HG02678 (cell line): Measurements from ENCODE around the gene INPP5E.
"Not testable (repeated sequence)": the region's sequence is repeated elsewhere in the genome, so short reads cannot be mapped to it uniquely, and the experiment has no call there.

ENCODE experiments used
- ATAC-seq: cut with Tn5 transposase; IDR thresholded peaks from one replicate; pipeline ENCODE4 v1.9.1; 2021; ENCODE audit warnings: mild to moderate bottlenecking, moderate library complexity; ENCODE audit not compliant: unreplicated experiment

Gene INPP5E

GRCh38 chr9:136430588-136431234 is 8.9 kb downstream of the INPP5E start:
- no peak for ATAC-seq

- no peak for ATAC-seq
Observed at GRCh38 chr9:136429683-136430491, 9.8 kb downstream of the INPP5E start.

- no peak for ATAC-seq
Observed at GRCh38 chr9:136429075-136429628, 10.5 kb downstream of the INPP5E start.

GRCh38 chr9:136426787-136427186 is 12.9 kb downstream of the INPP5E start:
- ATAC-seq, result no peak

GRCh38 chr9:136425367-136425766 is 14.3 kb downstream of the INPP5E start:
- not testable (repeated sequence) for ATAC-seq

- no peak for ATAC-seq
Observed at GRCh38 chr9:136424750-136425362, 14.8 kb downstream of the INPP5E start.

- ATAC-seq, result no peak
Observed at GRCh38 chr9:136423432-136424146, 16.1 kb downstream of the INPP5E start.

GRCh38 chr9:136422876-136423275 is 16.8 kb downstream of the INPP5E start:
- ATAC-seq, result no peak

- ATAC-seq, result no peak
Observed at GRCh38 chr9:136421791-136422190, 17.9 kb downstream of the INPP5E start.

GRCh38 chr9:136419092-136419420 is 20.6 kb downstream of the INPP5E start:
- ATAC-seq, result no peak

GRCh38 chr9:136418182-136419091 is 21.2 kb downstream of the INPP5E start:
- no peak for ATAC-seq

GRCh38 chr9:136416914-136417313 is 22.7 kb downstream of the INPP5E start:
- ATAC-seq, result no peak

- ATAC-seq, result no peak
Observed at GRCh38 chr9:136416427-136416826, 23.2 kb downstream of the INPP5E start.

- ATAC-seq, result no peak
Observed at GRCh38 chr9:136412962-136413361, 26.7 kb downstream of the INPP5E start.

GRCh38 chr9:136411378-136411777 is 28.3 kb downstream of the INPP5E start:
- ATAC-seq, result no peak

- ATAC-seq, result peak; percentile 82
Observed at GRCh38 chr9:136410500-136411287, 29.0 kb downstream of the INPP5E start, which contains the start of the genes ENTR1 and PMPCA. Gene ENTR1, minus strand, starts transcription at chr9:136410614. Its CDS starts 217 bp downstream, at chr9:136410397. Gene PMPCA, plus strand, starts transcription at chr9:136410658. Its CDS starts 11 bp downstream, at chr9:136410669.

- ATAC-seq, result peak; percentile 22
Observed at GRCh38 chr9:136409557-136410455, 29.8 kb downstream of the INPP5E start.

- no peak for ATAC-seq
Observed at GRCh38 chr9:136407911-136408310, 31.7 kb downstream of the INPP5E start.
